ENCODE results near the gene MEIS2.

Gene MEIS2

GRCh38 chr15:37034835-37035748 is 65.3 kb downstream of the MEIS2 start:
- no peak for DNase-seq

DNA sequence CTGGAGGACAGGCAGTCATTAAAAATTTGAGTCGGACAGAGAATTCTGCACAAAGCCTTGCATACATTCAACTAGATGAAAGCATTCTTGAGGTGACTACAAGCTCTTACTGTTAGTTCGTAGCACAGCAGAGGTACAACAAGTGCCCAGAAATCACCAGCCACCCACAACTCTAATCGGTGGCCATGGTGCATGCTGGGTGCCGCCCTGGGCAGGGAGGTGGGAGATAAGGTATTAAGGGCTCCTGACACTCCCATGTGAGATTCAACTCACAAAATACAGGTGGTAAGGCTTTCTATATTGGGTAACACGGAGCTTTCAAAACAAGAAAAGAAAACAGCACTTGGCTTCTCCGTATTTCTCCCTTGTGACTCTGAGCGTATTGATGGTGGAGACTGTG is 66.0 kb downstream of the MEIS2 start:
- no peak for DNase-seq

- DNase-seq: no peak
Measured at GRCh38 chr15:37032091-37032775, 68.1 kb downstream of the MEIS2 start.

DNA sequence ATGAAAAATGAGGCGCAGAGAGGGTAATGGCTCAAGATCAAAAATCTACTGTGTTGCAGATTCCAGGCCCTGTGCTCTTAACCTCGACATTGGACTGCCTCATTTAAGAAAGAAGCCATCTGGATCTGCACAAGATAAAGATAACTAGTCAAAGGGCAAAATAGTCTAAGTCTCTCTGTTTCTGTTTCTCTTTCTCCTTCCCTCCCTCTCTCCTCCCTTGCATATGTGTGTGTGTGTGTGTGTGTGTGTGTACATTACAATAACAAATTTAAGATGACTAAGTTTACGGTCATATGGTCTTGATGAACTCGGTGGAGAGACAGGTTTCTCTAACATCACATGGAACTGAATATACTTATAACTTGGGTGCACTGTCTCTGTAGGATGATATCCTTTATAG is 69.2 kb downstream of the MEIS2 start:
- DNase-seq: no peak

DNA sequence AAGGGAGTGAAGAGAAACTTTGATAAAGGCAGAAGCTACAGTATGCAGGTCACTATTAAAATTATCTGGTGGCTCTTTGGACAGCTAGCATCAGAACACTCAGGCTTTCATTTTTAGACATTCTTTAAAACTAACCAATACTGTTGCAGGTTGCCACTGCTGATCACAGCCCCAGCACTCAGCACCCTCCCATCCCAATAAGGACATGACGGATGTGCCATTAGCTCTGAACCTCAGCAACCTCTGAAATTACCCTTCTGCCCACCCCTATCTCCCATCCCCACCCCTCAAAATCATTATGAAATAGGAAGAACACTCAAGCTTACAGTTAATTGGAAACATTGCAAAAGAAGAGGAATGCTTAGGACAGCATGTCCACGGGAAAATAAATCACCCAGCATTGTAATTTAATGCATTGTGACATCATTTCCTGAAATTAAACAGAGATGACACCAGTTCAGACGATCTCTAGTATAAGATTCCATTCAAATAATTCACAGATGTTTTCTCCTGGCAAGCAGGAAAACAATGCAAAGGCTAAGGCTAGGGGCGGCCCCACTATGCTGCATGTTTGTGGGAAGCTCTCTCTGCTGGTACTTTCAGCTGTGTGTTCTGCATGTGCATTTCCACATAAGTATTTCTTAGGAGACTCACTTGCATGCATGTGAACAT is 71.6 kb downstream of the MEIS2 start:
- no peak for DNase-seq

DNA sequence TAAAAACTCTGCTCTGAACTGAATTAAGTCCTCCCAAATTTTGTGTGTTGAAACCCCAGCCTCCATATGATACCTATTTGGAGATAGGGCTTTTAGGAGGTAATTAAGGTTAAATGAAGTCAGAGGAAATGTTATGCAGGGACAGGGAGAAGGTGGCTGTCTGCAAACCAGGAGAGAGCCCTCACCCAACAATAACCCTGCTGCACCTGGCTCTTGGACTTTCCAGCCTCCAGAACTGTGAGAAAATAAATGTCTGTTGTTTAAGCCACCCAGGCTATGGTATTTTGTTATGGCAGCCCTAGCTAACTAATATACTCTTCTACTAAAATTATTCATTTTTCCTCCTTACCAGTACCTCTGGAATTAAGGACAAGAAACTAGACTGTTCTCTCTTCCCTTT is 79.5 kb downstream of the MEIS2 start:
- DNase-seq: no peak

GRCh38 chr15:37019479-37020433 is 80.6 kb downstream of the MEIS2 start:
- DNase-seq: no peak

DNA sequence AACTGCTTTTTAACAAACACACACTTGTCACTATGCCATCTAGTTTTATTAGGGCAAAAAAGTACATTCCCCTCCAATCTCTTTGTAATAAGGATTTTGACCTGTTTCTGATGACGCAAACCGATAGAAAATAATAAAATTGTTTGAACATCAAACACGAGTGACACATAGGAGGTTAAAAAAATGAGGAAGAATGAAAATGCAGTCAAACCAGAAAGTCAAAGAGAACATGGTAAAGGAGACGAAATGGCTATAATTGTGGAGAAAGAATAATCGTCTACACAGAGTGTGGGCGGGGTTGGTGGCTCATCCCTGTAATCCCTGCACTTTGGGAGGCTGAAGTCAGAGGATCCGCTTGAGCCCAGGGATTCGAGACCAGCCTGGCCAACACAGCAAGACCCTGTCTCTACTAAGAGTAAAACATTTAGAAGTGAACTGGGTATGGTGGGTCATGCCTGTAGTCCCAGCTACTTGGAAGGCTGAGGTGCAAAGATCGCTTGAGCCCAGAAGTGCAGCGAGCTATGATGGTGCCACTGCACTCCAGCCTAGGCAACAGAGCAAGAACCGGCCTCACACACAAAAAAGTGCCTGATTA is 83.2 kb downstream of the MEIS2 start:
- DNase-seq: no peak

DNA sequence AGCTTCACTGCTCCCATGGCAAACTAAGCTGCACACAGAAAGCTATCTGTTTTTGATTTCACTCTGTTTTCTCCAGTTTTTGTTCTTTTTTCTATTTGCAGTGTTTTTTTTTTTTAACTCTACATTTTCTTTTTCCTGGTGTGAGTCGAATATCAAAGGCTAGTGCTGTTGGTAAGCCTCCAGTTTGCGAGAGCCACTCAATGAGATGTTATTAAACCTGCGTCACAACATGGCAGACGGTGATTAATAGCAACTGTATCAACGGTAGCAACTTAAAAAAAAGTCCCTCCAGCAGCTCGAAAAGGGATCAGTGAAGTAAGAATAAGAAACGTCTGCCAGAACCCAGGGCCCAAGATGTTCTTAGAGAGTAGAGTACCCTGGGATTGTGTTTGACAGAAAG is 84.1 kb downstream of the MEIS2 start:
- no peak for DNase-seq

GRCh38 chr15:37015451-37015850 is 84.9 kb downstream of the MEIS2 start:
- DNase-seq: no peak

GRCh38 chr15:37015035-37015434 is 85.3 kb downstream of the MEIS2 start:
- peak; percentile 32 for DNase-seq

DNA sequence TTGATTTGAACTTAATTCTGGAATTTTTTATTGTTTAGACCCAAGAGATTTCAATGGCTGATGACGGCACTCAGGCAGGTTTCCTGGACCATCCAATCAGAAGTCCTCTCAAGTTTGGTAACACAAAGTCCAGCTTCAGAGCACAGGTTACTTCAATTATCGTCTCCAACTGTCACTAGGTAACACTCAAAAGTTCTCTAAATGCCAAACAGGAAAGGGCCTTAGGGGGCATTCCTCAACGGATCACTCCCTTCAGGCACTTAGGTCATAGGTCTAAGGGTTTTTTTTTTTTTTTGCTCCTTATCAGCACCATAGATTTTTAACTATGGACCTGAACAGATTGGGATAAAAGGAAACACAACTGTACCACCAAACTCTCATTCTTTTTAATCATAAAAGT is 85.8 kb downstream of the MEIS2 start:
- DNase-seq: no peak

DNA sequence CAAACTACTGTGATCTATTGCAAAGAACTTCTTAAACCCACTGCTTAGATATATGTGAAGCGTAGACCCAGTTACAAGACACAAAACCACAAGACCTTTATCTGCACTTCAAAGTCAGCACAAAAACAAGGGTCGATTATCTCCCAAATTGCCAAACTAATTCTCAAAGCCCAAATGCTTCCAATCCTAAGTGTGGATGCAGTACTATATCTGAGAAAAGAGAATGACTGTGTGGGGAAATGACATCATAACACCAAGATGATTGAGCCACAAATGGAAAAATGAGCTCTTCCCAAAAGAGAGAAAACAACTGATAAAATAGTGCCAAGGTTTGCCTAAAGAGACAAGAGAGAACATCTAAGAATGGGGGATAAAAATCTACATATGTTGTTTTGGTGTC is 86.2 kb downstream of the MEIS2 start:
- DNase-seq: no peak

DNA sequence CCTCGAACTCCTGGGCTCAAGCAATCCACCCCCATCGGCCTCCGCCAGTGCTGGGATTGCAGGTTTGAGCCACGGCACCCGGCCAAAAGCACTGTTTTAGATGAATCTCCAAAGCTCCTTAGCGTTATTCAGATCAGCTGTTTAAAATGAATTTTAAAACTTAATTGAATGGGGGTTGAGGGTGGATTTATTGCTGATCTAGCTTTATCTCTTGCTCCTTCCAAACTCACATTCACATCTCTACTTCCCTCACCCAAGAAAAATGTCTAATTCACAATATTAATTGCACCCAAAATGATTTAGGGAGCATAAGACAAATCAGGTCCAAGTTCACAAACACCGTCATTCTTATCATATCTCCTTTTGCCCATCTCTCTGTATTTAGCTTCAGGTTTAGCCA is 89.8 kb downstream of the MEIS2 start:
- no peak for DNase-seq

GRCh38 chr15:37009288-37009687 is 91.1 kb downstream of the MEIS2 start:
- DNase-seq: no peak

GRCh38 chr15:37008205-37008604 is 92.1 kb downstream of the MEIS2 start:
- DNase-seq: no peak

- no peak for DNase-seq
Measured at GRCh38 chr15:37007301-37007700, 93.0 kb downstream of the MEIS2 start.

- no peak for DNase-seq
Measured at GRCh38 chr15:37004981-37005735, 95.2 kb downstream of the MEIS2 start.

DNA sequence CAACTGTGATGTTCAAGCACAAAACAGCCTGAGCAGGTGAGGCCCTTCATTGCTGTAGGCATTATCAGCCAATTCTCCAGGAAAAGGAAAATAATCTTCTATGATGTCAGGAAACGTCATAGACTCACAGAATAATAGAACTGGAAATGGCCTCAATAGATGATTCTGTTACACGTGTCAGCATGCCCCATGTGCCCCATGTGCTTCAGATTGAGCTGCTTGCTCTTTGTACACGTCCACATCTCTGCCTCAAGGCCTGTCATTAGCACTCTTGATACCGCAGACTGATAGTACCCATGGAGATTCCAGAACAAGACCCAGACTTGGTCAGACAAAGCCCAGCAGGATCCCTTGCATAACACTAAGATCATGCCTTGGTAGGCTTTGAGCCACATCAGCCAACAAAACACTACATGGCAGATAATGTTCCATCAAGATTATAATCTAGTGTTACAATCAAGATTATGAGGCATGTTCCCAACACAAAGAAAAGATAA is 95.9 kb downstream of the MEIS2 start:
- DNase-seq: no peak

GRCh38 chr15:37002041-37002672 is 98.2 kb downstream of the MEIS2 start:
- no peak for DNase-seq

DNA sequence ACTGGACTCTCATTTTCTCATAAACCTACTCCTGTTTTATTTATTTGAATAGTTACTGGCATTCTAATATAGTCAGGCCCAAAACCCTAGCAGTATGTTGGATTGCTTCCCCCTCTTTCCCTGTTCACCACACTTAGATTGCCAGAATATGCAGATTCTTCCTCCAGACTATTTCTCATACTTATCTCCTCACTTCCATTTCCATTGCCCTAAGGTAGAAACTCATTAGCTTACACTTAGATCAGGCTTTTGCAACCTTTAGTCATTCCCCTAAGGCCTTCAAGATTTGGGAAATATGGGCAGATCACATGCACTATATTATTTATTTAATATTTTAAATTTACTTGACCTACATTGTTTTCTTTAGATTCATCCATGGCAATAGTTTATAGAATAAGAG is 98.9 kb downstream of the MEIS2 start:
- DNase-seq: no peak

All from NCI-H1048 (cell line).